Bronchial epithelial cell (primary cell): ENCODE measurements around the gene MPC2. TPM values are rescaled to one million over a fixed set of nuclear protein-coding genes. Genes with fewer than 3 reads are reported as not detected.

Source experiments
- DNase-seq: peaks from one replicate; pipeline ENCODE4 v3.0.0-alpha.2; 2010; ENCODE audit warnings: low read depth
- FAIRE-seq: peaks from 2 replicates; lab custom pipeline; 2011; peaks lifted over from hg19 to GRCh38; lab: Jason Lieb, UNC
- H3K27me3 ChIP-seq: 2 replicates; pipeline ENCODE4 v1.5.1; 2011; ENCODE audit warnings: low read length; ENCODE audit not compliant: control insufficient read depth, insufficient read depth
- H3K36me3 ChIP-seq: 2 replicates; pipeline ENCODE4 v1.5.1; 2011; ENCODE audit warnings: low read length; ENCODE audit not compliant: control insufficient read depth, insufficient read depth
- H3K4me3 ChIP-seq: 2 replicates; pipeline ENCODE4 v1.5.1; 2011; ENCODE audit warnings: mild to moderate bottlenecking, low read depth, low read length, control low read depth
- total RNA-seq: library from RNA; depleted of rRNA; stranded (reverse); fragments of >200 nt; gene quantifications from 2 replicates; pipeline ENCODE4 v1.2.1, GENCODE V29; 2014
- TF ChIP-seq, protein P1 (sequence below): IDR thresholded peaks from 2 replicates; pipeline ENCODE4 v1.5.1; 2011; ENCODE audit warnings: mild to moderate bottlenecking, moderate library complexity, low read length, control low read depth, inconsistent platforms; ENCODE audit not compliant: insufficient read depth, severe bottlenecking

The MPC2 gene
- 10.8 and 23.6 TPM in 2 replicates for total RNA-seq

DNA sequence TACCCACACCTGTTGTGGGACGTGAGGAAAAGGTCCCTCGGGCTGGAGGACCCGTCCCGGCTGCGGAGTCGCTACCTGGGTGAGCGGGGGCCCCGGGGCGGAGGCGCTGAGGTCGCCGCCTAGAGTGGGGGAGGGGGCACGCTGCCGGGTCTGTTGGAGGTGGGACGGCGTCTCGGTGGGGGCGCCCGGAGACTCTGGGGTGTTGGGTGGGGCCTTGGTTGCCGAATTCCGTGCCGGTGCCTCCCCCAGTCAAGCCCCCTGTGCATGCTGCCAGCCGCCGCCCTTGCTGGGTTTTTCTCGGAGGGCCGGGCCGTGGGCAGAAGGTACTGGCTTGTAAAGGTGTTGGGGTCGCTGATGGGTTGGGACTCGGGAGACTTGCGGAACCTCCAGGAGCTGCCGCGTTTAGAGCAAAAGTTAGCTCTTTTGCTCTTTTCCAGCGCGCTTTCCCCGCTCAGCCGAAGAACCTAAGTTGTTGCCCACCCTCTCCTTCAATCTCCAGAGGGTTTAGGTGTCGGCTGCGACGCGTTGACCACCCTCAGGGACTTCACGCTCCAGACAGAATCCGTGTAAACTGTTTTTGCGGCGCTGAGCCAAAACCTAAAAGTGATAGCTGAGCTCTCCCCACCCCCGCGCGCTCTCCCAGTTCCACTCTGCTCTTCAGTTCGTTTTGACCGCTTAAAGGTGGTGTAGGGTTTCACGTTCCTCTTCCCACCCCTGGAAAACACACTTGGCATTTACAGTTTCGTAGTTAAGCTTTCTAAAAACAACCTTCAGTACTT, at the start of gene MPC2:
TSS of gene MPC2 (minus strand) at position 143 of the 779 bp plus-strand sequence. CDS start 1,231 bp downstream, outside the sequence.
- peak within 1 kb of the TSS; percentile 83 for H3K4me3 ChIP-seq
- no peaks in the 10 kb centered on the region for H3K36me3 ChIP-seq
- no peaks in the 10 kb centered on the region for H3K27me3 ChIP-seq
- DNase-seq (peak; percentile 52), FAIRE-seq (no peak)
- TF ChIP-seq, protein P1, sequence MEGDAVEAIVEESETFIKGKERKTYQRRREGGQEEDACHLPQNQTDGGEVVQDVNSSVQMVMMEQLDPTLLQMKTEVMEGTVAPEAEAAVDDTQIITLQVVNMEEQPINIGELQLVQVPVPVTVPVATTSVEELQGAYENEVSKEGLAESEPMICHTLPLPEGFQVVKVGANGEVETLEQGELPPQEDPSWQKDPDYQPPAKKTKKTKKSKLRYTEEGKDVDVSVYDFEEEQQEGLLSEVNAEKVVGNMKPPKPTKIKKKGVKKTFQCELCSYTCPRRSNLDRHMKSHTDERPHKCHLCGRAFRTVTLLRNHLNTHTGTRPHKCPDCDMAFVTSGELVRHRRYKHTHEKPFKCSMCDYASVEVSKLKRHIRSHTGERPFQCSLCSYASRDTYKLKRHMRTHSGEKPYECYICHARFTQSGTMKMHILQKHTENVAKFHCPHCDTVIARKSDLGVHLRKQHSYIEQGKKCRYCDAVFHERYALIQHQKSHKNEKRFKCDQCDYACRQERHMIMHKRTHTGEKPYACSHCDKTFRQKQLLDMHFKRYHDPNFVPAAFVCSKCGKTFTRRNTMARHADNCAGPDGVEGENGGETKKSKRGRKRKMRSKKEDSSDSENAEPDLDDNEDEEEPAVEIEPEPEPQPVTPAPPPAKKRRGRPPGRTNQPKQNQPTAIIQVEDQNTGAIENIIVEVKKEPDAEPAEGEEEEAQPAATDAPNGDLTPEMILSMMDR: no peak

DNA sequence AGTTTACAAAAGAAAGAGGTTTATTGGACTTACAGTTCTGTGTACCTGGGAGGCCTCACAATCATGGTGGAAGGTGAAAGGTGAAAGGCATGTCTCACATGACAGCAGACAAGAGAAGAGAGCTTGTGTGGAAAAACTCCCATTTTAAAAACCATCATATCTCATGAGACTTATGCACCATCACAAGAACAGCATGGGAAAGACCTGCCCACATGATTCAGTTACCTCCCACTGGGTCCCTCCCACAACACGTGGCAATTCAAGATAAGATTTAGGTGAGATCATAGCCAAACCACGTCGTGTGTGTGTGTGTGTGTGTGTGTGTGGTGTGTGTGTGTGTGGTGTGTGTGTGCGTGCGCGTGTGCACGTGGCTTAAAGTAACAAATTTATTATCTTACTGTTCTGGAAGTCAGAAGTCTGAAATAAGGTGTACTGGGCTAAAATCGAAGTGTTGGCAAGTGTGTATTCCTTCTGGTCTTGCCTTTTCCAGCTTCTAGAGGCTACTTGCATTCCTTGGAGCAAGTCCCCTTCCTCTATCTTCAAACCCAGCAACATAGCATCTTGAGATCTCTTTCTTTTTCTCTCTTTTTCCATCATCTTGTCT, 48.1 kb upstream of the MPC2 start:
- Histone ChIP-seq H3K27me3 (no peaks in the 10 kb centered on the region), H3K36me3 (no peaks in the 10 kb centered on the region), H3K4me3 (no peak overlapping the region)
- FAIRE-seq (no peak), DNase-seq (peak; percentile 19)
- TF ChIP-seq, protein P1: no peak

DNA sequence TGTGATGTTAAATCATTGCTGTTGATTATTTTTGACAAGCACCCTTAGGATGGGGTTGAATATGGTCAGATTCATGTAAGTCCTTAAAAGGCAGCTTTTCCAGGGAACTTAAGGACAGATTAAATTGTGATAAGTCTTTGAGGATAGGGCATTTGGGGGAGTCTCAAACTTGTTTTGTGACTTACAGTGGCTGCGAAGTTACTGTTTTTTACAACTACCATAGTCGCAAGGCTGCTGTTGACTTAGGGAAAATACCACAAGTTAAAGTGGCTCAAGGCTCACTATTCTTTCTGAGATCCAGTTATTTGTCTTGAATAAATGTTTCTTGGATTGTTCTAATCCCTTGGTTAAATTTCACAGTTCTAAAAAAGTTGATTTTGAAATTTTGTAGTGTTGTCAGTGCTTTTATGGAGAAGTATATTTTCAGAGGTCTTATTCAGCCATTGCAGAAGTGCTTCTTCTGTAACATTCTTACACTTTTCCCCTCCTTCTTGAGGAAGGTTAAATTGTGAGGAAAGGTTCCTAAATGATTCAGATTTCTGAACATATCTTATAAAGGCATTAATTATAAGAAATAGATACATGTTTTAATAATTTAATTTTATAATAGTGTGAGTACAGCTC, 47.0 kb upstream of the MPC2 start:
- Histone ChIP-seq H3K27me3 (no peaks in the 10 kb centered on the region), H3K4me3 (no peak overlapping the region), H3K36me3 (no peaks in the 10 kb centered on the region)
- TF ChIP-seq, protein P1: no peak
- no peak for FAIRE-seq
- no peak for DNase-seq

DNA sequence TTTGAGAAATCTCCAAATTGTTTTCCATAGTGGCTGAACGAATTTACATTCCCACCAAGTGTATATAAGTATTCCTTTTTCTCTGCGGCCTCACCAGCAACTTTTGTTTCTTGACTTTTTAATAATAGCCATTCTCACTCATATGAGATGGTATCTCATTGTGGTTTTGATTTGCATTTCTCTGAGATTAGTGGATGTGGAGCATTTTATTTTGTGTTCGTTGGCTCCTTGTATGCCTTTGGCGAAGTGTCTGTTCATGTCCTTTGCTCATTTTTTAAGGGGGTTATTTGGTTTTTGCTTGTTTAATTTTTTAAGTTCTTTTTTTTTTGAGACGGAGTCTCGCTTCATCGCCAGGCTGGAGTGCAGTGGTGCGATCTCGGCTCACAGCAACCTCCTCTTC, 45.1 kb upstream of the MPC2 start:
- no peak for FAIRE-seq
- no peak for DNase-seq
- H3K4me3 ChIP-seq: no peak overlapping the region
- H3K36me3 ChIP-seq: no peaks in the 10 kb centered on the region
- no peaks in the 10 kb centered on the region for H3K27me3 ChIP-seq
- TF ChIP-seq, protein P1: no peak

DNA sequence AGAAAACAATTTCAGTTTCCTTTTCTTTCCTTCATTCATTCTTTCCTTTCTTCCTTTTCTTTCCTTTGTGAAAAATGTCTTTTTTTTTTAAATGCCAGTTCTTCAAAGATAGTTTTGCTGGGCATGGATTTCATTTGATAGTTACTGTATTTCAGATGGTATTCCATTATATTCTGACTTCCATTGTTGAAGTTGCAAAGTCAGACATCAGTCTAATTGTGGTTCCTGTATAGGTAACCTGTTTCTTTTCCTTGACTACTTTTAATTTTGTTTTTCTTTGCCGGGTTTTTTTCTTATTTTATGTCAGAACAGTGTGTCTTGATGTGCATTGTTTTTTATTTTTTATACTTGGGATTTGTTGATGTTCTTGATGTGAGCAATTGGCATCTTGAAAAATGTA, 40.4 kb upstream of the MPC2 start:
- FAIRE-seq (no peak), DNase-seq (no peak)
- TF ChIP-seq, protein P1: no peak
- Histone ChIP-seq H3K4me3 (no peak overlapping the region), H3K36me3 (peaks cover 7% of the 10 kb centered on the region), H3K27me3 (no peaks in the 10 kb centered on the region)
